CD1c-positive myeloid dendritic cell (primary cell): Measurements from ENCODE around the gene CREBBP.
A peak's percentile ranks its signal among the peaks of the same experiment; 100 is the strongest.

Experiments
- DNase-seq: peaks from one replicate; pipeline ENCODE4 v3.0.0-alpha.2; 2016; ENCODE audit errors: extremely low spot score

Gene CREBBP

DNA sequence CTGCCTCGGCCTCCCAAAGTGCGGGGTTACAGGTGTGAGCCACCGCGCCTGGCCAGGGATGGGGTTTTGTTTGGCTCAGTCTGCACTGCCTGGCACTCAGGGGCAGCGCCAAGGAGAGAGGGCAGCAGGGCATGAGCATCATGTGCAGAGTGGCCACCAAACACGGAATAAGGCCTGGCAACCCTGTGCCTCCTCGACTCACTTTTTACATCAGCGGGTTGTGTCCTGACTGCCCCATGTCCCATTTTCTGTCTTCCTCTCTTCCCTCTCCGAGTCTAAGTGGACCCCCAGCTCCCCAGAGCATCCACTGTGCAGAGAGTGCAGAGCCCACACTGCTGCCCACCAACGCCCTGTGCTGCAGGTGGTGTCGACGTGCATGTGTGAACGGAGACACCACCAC, 145.0 kb downstream of the CREBBP start:
- DNase-seq: no peak

DNA sequence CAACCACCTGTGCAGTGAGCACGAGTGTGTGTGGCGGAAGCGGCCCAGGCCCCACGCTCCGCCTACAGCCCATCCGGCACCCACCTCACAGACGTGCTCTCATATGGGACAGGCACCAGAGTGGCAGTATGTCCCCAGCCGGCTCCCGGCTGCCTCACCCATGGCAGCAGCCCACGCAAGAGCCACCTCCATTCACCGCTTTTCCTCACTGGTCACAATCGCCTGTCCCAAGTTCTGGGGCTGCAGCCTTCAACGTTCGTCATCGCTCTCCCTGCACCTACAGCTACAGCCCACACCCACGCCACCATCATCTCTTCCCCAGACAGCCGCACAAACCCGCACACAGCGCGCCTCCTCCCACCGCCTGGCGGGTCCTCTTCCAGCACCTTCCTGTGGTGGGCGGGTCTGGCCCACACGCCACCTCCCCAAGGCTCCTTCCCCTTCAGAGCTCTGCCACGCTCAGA, 145.7 kb downstream of the CREBBP start:
- DNase-seq: peak; percentile 70

DNA sequence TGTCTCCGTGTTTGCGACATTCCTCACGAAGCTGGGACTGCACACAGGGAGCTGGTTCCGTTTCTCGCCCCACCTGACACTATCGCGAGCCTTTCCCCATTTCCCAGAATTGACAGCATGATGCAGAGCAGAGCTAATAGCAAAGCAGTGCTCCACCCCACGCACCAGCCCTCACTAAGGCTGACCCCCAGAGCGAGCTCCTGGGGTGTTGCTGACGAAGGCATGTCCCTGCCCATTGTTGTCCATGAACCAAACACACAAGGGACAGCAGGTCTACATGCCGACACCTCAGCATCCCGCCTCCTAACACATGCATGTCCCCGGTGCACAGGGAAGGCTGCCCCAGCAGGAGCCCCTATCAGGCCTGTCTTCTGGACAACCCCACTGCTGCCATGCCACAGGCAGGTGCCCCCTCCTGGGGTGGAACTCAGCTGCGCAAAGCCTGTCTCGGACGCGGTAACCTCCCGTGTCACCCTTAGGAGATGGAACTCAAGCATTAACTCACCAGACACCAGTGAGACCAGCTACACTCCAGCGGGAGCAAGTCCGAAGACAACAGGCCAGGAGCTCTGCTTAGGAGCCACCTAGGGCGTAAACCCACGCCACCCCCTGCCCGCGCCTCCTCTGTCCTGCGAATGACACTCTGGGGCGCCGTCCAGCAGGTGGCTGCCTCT, 146.3 kb downstream of the CREBBP start:
- DNase-seq: no peak

DNA sequence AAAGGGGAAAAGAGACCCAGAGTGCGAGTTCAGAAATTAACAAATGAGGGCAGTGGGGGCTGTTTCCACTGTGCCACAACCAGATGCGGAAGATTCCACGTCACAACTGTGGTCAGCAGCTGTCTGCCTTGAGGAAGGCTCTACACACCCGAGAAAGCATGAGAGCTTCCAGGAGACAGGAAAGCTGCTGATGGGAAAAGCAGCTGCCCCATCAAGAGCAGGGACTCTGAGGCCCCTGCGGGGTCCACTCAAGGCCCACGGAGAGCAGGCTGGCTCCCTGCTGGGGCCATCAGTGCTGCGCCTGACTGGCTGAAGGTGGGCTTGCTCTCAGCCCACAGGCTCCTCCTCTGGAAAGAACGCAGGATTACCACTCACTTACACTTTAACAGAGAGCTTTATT, 148.3 kb downstream of the CREBBP start:
- DNase-seq: no peak

DNA sequence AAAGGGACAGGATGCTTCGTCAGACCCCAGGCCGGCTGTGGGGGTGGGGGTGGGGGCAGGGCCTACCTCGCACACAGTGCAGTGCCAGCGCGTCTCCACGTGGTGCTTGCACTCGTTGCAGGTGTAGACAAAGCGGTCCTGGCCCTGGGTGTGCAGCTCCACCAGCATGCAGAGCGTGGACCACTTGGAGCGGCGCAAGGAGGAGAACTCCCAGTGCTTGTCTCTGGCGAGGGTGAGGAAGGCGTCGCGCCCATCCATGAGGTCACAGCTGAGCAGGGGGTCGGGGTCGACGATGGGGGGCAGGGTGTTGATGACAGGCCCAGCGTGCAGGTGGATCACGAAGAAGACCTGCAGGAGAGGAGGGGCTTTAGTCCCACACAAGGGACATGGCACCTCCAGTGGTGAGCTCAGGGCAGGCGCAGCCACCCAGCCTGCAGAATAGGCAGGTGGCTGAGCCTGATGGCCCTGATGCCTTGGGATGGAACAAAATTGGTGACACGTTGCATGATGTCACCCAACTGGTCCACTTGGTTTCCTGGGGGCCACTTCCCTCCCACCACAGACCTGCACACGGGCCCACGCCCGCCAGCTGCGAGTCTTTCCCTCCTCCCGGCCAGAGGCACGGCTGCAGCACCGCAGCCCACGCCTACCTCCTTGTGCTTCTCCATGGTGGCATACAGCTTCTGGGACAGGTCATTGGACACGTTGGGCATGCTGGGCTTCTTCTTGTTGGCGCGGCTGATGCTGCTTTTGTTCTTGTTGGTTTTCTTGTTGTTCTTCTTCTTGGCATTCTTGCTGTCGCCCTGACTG, 149.2 kb downstream of the CREBBP start:
- no peak for DNase-seq

DNA sequence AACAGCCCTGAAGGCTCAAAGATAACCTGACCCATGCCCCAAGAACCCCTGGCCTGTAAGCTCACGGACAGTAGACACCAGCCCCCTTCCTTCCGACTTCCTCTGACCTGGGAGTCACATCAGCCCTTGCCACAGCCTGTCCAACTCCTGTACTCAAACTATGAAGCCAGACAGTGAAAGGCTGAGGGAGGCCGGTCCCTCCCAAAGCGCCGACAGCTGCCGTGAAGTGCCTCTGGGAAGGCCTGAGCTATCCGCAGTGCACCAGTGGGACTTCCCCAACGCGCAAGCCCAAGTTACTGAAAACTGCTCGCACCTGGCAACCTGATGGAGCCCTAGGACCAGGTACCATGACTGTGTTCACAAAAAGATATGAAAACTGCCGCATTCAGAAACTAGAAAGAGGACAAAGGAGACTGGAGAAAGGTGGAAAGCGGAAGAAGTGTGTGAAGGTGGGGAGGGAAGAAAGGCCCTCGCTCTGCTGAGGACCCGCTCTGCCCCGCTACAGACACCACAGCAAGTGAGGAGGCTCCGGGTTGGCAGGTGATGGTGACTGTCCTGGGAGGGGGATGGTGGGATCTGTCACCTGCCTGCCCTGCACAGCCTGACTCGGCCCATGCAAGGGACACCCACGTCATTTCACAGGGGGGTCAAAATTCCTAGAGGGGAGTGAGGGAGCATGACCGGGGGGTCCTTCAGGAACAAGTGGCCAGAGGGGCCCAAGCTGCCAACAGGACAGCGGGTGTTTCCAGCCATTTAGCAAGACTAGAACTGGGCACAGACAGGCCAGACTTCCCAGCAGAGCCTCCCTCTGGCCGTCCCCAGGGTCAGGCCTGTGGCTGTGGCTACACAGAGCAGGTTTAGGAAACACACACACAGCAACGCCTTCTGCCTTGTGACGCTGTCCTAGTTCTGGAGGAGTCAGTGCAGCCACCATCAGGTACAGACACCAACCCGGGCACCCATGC, 150.1 kb downstream of the CREBBP start:
- no peak for DNase-seq

DNA sequence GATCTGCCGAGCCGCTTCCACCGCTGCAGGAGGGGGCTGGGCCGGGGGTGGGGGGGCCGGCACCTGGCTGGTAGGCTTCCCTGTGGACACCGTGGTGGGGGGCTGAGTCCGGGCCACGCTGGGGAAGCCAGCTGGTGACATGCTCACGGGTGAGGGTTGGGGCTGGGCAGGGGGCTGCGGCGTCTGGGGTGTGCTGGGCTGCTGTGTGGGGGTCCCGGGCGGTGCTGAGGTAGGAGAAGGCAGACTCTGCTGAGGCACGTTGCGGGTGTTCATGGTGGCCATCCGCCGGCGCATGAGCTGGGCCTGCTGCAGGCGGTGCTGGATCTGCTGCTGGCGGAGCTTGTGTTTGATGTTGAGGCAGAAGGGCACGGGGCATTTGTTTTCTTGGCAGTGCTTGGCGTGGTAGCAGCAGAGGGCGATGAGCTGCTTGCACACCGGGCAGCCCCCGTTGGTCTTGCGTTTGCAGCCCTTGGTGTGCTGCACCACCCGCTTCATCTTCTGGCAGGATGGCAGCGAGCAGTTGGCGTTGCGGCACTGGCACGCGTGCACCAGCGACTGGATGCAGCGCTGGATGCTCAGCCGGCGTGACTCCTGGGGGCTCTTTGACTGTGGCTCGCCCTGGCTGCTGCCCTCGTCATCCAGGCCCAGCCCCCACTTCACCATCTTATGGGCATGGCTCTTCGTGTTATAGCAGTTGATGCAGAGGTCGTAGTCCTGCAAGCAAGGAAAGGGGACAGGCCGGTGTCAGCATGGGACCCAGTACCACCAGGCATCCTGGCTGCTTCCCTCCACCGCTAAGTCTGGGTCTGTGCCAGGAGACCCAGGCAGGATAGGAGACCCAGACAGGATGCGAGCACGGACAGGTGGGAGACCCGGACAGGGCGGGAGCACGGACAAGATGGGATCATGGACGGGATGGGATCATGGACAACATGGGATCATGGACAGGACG, 151.1 kb downstream of the CREBBP start:
- DNase-seq: no peak

DNA sequence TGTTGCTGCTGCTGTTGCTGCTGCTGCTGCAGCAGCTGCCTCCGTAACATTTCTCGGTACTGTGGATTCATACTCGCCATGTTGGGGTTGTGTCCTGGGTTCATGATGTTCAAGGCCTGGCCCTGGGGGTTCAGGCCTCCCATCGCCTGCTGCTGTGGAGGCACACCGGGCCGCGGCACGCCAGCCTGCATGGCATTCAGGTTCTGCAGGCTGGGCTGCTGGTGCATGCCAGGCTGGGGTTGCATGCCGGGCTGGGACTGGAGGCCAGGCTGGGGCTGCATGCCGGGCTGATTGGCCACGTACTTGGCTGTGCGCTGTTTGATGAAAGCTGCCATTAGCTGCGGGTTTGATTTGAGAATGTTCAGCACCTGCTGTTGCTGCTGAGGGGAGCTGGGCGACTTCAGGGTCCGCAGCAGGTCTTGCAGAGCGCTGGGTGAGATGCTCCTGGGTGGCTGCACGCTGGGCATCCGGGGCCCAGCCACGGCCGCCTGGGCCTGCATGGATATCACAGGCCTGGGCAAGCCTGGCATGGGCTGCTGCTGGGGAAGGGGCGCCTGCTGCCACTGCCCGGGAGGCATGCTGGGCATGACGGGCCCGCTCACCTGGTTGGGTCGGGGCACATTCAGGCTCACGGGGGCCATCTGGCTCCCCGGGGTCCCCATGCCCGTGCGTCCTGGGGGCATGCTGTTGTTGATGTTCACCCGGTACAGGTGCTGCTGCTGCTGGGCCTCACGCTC, 151.9 kb downstream of the CREBBP start:
- no peak for DNase-seq

DNA sequence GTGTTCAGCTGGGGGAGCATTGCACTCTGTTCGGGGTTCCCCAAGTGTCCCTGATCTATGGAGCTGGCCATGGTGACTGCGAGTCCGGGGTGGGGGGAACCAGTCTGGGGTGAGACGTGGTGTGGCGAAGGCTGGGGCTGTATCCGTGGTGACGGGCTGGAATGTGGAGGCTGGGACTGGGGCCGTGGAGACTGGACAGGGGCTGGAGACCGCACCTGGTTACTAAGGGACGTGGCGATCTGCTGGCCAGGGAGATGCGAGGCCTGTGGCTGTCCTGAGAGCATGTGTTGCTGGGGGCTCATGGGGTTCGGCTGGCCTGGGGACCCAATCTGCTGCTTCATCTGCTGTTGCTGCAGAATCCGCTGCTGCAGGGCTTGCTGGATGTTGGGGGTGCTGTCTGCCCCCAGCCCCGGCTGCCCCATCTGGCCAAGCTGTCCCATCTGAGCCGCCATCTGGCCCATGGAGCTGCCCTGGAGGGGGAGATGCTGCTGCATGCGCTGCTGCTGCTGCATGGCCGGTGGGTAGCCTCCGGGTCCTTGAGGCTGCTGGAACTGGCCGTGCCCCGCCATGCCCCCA, 152.6 kb downstream of the CREBBP start:
- DNase-seq: no peak

DNA sequence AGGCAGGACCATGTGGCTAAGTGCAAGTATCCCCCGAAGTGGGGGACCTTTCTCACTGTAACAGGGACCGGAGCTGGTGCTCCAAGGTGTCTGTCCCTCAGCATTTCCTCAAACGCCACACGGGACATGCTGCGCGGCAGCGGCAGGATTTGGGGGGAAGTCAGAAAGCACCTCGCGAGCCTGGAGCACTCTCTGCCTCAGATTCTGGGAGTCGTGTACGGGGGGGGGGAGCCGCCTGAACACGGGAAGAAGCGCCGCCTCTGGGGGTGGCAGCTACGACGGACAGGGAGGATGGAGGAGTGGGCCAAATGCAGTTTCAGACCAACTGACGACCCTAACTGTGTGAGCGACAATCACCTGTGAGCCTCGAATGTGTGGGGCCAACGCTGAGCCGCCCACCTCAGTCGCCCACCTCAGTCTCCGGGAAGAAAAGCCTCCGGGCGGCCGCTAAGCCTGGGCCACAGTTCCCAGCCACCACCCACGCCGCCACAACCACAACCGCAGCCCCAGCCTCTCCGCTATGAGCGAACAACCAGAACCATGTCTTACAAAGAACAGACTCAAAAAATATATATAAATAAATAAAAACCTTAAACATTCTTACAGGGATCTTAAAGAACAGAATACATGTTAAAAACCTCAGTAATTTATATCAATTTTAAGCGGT, 154.4 kb downstream of the CREBBP start:
- no peak for DNase-seq

DNA sequence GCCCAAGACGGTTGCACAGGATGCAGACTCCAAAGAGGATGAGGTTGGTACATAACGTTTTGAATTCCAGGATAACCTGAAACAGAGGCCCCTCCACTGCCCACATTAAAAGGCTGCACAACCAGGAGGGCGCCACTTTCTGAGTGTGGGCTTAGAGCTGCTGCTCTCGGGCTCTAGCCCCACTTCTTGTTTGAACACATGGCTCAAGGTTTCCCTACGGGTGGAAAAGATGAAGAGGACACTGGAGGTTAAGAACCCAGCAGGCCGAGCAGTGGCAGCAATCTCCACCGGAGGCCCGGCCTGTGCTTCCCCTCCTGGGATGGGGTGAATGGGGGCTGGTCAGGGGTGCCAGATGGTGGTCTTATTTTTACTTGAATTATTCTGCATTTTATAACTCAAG, 155.2 kb downstream of the CREBBP start:
- no peak for DNase-seq

DNA sequence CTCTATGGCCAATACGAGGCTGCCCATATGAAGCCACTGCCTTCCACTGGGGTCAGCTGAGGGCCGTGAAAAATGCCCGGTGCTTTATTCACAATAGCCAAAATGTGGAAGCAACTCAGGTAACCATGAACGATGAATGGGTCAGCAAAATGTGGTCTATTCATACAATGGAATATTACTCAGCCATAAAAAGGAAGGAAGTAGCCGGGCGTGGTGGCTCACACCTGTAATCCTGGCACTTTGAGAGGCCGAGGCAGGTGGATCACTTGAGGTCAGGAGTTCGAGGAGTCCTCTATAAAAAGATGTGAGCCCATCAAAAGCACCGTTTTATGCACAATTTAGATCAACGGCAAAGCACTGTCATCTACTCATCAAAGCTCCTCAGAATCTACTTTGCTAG, 158.0 kb downstream of the CREBBP start:
- DNase-seq: no peak

DNA sequence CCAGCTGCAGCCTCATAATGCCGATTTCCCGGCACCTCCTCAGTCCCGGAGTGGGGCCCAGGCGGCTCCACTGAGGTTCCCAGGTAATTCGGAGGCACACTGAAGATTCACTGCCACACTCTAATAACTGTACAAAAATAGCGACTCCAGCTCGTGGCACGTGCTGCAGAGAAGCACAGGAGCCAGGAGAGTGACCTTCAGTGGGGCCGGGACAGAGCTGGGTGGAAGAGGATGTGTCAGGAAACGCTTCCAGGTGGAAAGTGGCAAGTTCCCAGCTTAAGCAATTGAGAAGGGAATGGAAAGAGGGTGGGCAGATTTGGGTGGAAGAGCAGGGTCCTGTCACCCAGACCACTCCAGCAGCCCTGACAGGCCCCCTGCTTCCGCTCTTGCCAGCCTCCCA, 160.1 kb downstream of the CREBBP start:
- no peak for DNase-seq

DNA sequence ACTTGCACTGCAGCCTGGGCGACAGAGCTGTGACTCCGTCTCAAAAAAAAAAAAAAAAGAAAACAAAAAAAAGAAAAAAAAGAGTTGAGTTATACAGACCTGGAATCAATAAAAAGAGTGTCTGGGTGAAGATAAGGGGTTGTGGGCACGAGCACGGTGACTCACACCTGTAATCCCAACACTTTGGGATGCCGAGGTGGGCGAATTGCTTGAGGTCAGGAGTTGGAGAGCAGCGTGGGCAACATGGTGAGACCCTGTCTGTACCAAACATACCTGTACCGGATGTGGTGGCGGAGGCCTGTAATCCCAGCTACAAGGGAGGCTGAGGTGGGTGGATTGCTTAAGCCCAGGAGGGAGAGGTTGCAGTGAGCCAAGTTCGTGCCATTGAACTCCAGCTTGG, 161.9 kb downstream of the CREBBP start:
- no peak for DNase-seq

DNA sequence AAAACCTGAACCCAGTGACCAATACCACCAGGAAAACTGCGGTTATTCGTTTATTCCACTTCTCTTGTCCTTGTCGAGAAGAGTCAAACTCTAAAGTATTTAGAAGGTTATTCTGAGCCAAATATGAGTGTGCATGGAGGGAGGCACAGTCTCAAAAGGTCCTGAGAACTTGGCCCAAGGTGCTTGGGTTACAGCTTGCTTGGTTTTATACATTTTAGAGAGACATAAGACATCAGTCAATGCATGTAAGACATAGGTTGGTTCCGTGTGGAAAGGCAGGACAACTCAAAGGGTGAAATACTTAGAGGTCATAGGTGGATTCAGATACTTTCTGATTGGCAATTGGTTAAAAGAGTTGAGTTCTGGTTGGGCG, 162.5 kb downstream of the CREBBP start:
- no peak for DNase-seq

DNA sequence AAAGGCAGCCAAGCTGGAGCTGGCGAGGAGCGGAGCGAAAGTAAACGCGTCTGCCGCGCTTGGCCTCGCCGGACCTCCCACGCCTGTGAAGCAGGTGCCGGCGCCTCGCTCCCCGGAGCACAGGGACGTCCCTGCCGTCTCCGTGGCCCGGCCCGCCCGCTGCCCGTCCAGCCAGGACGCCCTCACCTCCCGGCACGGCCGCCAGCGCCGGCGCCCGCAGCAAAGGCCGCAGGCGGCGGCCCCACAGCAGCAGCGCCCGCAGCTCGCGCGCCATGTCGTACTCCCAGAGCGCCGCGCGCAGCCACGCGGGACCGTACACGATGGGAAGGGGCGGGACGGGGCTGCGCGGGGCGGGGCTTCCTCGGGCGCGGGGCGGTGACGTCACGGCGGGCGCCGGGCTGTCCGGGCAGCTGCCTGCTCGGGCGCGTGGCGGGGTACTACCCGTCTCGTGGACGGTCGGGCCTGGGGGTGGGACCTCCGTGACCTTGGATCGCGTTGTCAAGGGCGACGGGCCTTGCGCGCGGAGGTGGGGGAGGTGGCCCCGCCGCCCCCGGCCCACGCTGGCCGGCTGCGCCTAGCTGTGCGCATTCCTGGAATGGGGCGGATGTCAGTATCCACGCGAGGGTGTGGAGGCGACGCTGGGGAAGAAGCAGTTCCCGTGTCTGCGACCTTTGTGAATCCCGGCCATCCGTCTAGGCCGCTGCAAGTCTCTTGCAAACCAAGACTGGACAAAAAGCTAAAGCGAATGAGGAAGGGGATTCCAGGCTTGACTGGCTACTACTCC, 163.1 kb downstream of the CREBBP start, which contains the start of gene TRAP1:
TSS of gene TRAP1 (minus strand) at position 290 of the 784 bp plus-strand sequence. CDS start at position 274, 16 bp downstream.
- peak; percentile 95 for DNase-seq

DNA sequence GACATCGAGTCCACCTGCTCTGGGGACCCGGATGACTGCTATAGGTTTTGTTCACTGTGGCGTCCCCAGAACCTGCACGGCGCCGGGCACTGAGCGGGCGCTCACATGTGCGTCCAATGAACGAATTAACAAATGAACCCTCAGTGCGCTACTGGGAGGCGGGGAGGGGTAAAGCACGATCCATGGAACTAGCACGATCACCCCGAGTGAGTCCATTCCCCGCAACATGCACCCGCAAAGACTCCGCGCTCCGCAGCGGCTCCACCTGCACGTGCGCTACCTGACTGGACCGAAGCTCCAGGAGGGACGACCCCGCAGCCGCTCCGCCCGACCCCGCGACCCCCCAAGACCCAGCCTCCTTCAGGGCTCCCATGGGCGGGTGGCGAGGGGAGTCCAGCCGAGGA, 163.7 kb downstream of the CREBBP start:
- DNase-seq: peak; percentile 10

DNA sequence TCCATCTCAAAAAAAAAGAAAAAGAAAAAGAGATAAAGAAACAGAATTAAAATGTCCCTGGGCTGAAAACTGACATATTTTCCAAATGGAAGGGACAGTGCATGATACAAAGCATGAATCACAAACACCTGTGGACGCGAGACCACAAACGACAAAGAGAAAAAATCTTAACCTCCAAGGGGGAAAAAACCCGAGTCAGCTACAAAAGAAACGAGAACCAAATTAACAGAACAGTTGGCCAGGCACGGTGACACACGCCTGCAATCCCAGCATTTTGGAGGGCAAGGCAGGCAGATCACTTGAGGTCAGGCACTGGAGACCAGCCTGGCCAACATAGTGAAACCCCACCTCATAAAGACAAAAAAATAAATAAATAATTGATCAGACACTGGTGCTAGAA, 165.1 kb downstream of the CREBBP start:
- no peak for DNase-seq
